Heart right ventricle (tissue), 16 donors: Measurements from ENCODE around the gene CAMK4. TPM values are rescaled to one million over a fixed set of nuclear protein-coding genes. Genes with fewer than 3 reads are reported as not detected.
"Not testable (repeated sequence)": the region's sequence is repeated elsewhere in the genome, so short reads cannot be mapped to it uniquely, and the experiment has no call there.

Experiments
- ATAC-seq, 8 donors: fragments of 200-7000 bp; cut with Tn5 transposase; one replicate each; pipeline ENCODE4 v1.9.1; 2020; ENCODE audit warnings: mild to moderate bottlenecking in 8 of 8, moderate library complexity in 8 of 8, moderate number of reproducible peaks in 1 of 8
- DNase-seq, 2 donors: peaks; one replicate each; pipeline ENCODE4 v3.0.0-alpha.2; 2020
- H3K27ac ChIP-seq, 10 donors: fragments of 200-600 bp; sonication (generic) in 2 of 10; one replicate each; pipeline versions ENCODE4 v1.5.0 to v1.8.0; 2020 to 2022; ENCODE audit warnings: mild to moderate bottlenecking in 3 of 10
- H3K27me3 ChIP-seq, 7 donors: fragments of 200-600 bp; one replicate each; pipeline ENCODE4 v1.8.0; 2021 to 2022; ENCODE audit warnings: mild to moderate bottlenecking in 2 of 7
- H3K36me3 ChIP-seq, 9 donors: fragments of 200-600 bp; sonication (generic) in 1 of 9; one replicate each; pipeline versions ENCODE4 v1.5.0 to v1.8.0; 2020 to 2022; ENCODE audit warnings: mild to moderate bottlenecking in 2 of 9
- H3K4me1 ChIP-seq, 9 donors: fragments of 200-600 bp; sonication (generic) in 1 of 9; one replicate each; pipeline versions ENCODE4 v1.5.0 to v1.8.0; 2020 to 2022; ENCODE audit warnings: mild to moderate bottlenecking in 4 of 9
- H3K4me3 ChIP-seq, 10 donors: fragments of 200-600 bp; sonication (generic) in 2 of 10; one replicate each; pipeline versions ENCODE4 v1.5.0 to v1.8.0; 2020 to 2022; ENCODE audit warnings: mild to moderate bottlenecking in 7 of 10, moderate library complexity in 2 of 10
- H3K9me3 ChIP-seq, 11 donors: fragments of 200-600 bp in 10 of 11; sonication (generic) in 2 of 11; one replicate each; pipeline versions ENCODE4 v1.5.0 to v1.8.0; 2013 to 2022; ENCODE audit warnings: mild to moderate bottlenecking in 2 of 11, control low read depth in 1 of 11, moderate library complexity in 1 of 11
- WGBS, 2 donors: extraction: QIAGEN DNeasy Blood & Tissue Kit; methylation state at CpG; one replicate each; pipeline ENCODE4 v1.1.7; 2013; ENCODE audit warnings: inconsistent platforms in 1 of 2; 5-methylcytosine and 5-hydroxymethylcytosine counted together
- intact Hi-C, 10 donors: fragments of 100-400 bp; cut with DNase I; formaldehyde crosslinking; loops; one replicate each; pipeline versions ENCODE4 v1.11.1 to v1.14.2; 2022
- polyA plus RNA-seq, 2 donors: library from polyadenylated mRNA; stranded (reverse); fragments of 200-250 nt; gene quantifications; one replicate each; pipeline ENCODE4 v1.2.3, GENCODE V29; 2013
- total RNA-seq, 10 donors: library from RNA; stranded (reverse); fragmentation: NEBNext Ultra II Directional in 3 of 10; extraction: Animal tissue kit (Norgen Biotek cat#: 25700) in 3 of 10; gene quantifications; one replicate each; pipeline versions ENCODE4 v1.2.1 to v1.2.4, GENCODE V29; 2021 to 2023
- TF ChIP-seq, protein P1 (sequence below), 9 donors: fragments of 200-600 bp; sonication (generic) in 2 of 9; IDR thresholded peaks; one replicate each; pipeline versions ENCODE4 v1.5.0 to v1.8.0; 2021 to 2022; ENCODE audit warnings: antibody characterized with exemption in 9 of 9, mild to moderate bottlenecking in 5 of 9, moderate library complexity in 1 of 9
- donor health status: Arrhythmogenic right ventricular cardiomyopathy.
- donor health status: ischemic (EF 13 %, LVEDD 7.1; RV severe dilation, severe dysfunction).
- donor health status: healthy with polysubstance abuse.
- donor health status: DM: no; HTN: yes; CAD: no.
- donor health status: DM: no; HTN: no; CAD: no.
- donor health status: ischemic (EF 25% LVEDD 6.9; RV normal size, moderate dysfunction).
- donor health status: ischemic (EF 25% LVEDD 5.7; RV mildly dilated, moderate dysfunction).
- donor health status: healthy.
- donor health status: DM: yes; HTN: yes; CAD: no.
- donor health status: Ischemic cardiomyopathy.
- donor health status: ischemic (EF 35%, LVEDD 5.7; RV mildly dilated, moderate dysfunction).
- donor health status: nonischemic (EF 11% LVEDD 7.7; RV severe dilation, severe dysfunction).
- donor health status: DM: yes; HTN: yes; CAD: no.
- donor health status: PGD.
- donor health status: ischemic (EF 29% LVEDD 5.4; RV normal size, mild dysfunction).
- donor health status: nonischemic (EF 23%, LVEDD 6.1; RV moderate dilation, normal function).

CAMK4 gene
- total and polyA plus RNA-seq, 12 donors: 0.02 to 2.0 (median 0.34) TPM; not detected in 1

DNA sequence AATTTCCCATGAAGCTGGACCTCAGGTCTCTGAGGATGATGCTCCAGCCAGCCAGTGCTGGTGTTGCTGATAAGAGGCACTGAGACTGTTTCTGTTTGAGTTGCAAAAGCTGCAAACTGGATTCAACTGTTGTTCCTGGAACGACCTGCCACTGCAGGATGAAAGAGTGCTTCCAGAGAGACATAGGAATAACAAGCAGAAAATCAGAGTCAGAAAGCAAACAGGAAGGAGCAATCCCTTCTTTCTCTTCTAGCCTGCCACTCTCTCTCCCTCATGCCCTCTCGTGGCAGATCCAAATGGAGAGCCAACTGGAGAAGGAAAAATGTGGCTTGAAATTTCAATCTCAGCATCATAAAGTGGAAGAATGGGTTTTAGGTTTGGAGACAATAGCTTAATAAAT lies 177.7 kb downstream of the CAMK4 start:
- intact Hi-C loops: no loop called here
- Histone ChIP-seq H3K4me1 (no peaks in the 10 kb centered on the region), H3K36me3 (no peaks in the 10 kb centered on the region), H3K4me3 (no peak overlapping the region), H3K27ac (no peak overlapping the region), H3K9me3 (peaks cover 0 to 4% (median 0%) of the 10 kb centered on the region in 11 donors), H3K27me3 (peaks cover 0 to 3% (median 0%) of the 10 kb centered on the region in 7 donors)
- no peak for ATAC-seq
- WGBS, 2 donors: 27 to 34% methylated on average over 2 of the region's 2 CpGs
- TF ChIP-seq, protein P1, sequence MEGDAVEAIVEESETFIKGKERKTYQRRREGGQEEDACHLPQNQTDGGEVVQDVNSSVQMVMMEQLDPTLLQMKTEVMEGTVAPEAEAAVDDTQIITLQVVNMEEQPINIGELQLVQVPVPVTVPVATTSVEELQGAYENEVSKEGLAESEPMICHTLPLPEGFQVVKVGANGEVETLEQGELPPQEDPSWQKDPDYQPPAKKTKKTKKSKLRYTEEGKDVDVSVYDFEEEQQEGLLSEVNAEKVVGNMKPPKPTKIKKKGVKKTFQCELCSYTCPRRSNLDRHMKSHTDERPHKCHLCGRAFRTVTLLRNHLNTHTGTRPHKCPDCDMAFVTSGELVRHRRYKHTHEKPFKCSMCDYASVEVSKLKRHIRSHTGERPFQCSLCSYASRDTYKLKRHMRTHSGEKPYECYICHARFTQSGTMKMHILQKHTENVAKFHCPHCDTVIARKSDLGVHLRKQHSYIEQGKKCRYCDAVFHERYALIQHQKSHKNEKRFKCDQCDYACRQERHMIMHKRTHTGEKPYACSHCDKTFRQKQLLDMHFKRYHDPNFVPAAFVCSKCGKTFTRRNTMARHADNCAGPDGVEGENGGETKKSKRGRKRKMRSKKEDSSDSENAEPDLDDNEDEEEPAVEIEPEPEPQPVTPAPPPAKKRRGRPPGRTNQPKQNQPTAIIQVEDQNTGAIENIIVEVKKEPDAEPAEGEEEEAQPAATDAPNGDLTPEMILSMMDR (IDR thresholded peaks at IDR 0.05): no peak
- DNase-seq: no peak

DNA sequence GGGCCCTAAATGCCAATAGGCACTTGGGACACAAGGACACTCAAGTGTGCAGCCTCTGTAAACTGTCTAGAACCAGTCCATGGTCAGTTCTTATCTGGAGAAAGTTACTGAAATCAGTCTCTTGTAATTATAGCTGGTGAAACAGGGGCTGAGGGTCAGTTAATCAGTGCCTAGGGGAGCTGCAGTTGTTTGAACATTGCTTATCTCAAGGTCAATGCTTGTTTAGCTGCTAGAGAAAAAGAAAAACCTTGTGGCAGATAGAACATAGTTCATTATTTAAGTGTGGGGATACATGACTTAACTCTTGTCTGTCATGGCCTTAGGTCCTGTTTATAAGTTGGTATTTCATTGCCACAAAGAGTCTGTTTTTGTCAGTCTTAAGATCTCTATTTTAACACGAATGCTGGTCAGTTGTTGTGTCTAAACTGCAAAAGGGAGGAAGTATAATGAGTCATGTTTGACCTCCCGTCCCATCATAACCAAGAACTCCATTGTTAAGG lies 180.1 kb downstream of the CAMK4 start:
- H3K4me3 ChIP-seq: no peak overlapping the region
- TF ChIP-seq, protein P1 (IDR thresholded peaks at IDR 0.05): no peak
- WGBS, 2 donors: 67 to 68% methylated on average over 2 of the region's 2 CpGs
- ATAC-seq (no peak), DNase-seq (no peak)
- peaks cover 0 to 4% (median 0%) of the 10 kb centered on the region in 11 donors for H3K9me3 ChIP-seq
- peaks cover 0 to 3% (median 0%) of the 10 kb centered on the region in 7 donors for H3K27me3 ChIP-seq
- H3K36me3 ChIP-seq: no peaks in the 10 kb centered on the region
- H3K4me1 ChIP-seq: no peaks in the 10 kb centered on the region
- H3K27ac ChIP-seq: no peak overlapping the region
- intact Hi-C loops: no loop called here

DNA sequence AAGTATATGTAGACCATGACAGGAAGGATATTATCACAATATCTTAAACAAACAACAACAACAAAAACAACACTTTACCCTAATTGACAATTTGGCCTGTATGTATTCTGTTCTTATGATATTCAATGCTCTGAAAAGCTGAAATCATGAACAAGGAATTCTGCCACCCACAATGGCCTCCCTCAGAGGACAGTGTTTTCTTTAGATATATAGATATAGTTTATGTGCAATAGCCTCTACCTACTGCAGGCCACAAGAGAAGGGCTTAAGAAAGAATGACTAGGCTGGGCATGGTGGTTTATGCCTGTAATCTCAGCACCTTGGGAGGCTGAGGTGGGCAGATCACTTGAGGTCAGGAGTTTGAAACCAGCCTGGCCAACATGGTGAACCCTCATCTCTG lies 183.4 kb downstream of the CAMK4 start:
- TF ChIP-seq, protein P1 (IDR thresholded peaks at IDR 0.05): no peak
- Histone ChIP-seq H3K36me3 (no peaks in the 10 kb centered on the region), H3K9me3 (peaks cover 0 to 2% (median 0%) of the 10 kb centered on the region in 11 donors), H3K27me3 (peaks cover 0 to 7% (median 0%) of the 10 kb centered on the region in 7 donors), H3K27ac (no peak overlapping the region), H3K4me1 (no peaks in the 10 kb centered on the region), H3K4me3 (no peak overlapping the region)
- no peak for ATAC-seq
- DNase-seq: no peak
- intact Hi-C loops: no loop called here

DNA sequence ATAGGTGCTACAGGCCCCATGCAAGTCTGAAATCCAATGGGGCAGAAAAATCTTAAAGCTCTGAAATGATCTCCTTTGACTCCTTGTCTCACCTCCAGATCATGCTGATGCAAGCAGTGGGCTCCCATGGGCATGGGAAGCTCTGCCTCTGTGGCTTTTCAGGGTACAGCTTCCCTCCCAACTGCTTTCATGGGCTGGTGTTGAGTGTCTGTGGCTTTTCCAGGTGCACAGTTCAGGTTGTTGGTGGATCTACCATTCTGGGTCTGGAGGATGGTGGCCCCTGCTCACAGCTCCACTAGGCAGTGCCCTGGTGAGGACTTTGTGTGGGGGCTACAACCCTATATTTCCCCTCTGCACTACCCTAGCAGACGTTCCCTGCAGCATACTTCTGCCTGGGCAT lies 184.6 kb downstream of the CAMK4 start:
- intact Hi-C loops: no loop called here
- ATAC-seq (no peak), DNase-seq (no peak)
- TF ChIP-seq, protein P1 (IDR thresholded peaks at IDR 0.05): no peak
- 80 to 83% methylated on average over 1 of the region's 1 CpG for WGBS, 2 donors
- no peaks in the 10 kb centered on the region for H3K4me1 ChIP-seq
- no peak overlapping the region for H3K27ac ChIP-seq
- H3K36me3 ChIP-seq: no peaks in the 10 kb centered on the region
- peaks cover 0 to 7% (median 0%) of the 10 kb centered on the region in 7 donors for H3K27me3 ChIP-seq
- H3K4me3 ChIP-seq: no peak overlapping the region
- H3K9me3 ChIP-seq: no peaks in the 10 kb centered on the region

DNA sequence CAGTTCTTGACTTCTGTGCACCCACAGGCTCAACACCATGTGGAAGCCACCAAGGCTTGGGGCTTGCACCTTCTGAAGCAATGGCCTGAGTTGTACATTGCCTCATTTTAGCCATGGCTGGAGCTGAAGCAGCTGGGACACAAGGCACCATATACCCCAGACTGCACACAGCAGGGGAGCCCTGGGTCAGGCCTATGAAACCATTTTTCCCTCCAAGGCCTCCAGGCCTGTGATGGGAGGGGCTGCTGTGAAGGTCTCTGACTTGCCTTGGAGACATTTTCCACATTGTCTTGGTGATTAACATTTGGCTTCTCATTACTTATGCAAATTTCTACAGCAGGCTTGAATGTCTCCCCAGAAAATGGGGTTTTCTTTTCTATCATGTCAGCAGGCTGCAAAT lies 185.1 kb downstream of the CAMK4 start:
- H3K27me3 ChIP-seq, DNase-seq, H3K27ac ChIP-seq, H3K4me1 ChIP-seq, H3K9me3 ChIP-seq, intact Hi-C loops, ATAC-seq, H3K4me3 ChIP-seq, H3K36me3 ChIP-seq: not testable (repeated sequence)

DNA sequence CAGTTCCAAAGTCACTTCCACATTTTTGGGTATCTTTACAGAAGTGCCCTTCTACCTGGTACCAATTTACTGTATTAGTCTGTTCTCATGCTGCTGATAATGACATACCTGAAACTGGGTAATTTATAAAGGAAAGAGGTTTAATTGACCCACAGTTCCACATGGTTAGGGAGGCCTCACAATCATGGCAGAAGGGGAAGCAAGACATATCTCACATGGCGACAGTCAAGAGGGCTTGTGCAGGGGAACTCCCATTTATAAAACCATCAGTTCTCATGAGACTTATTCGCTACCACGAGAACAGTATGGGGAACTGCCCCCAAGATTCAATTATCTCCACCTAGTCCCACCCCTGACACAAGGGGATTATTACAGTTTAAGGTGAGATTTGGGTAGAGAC lies 185.9 kb downstream of the CAMK4 start:
- ATAC-seq, H3K27ac ChIP-seq, H3K4me1 ChIP-seq: not testable (repeated sequence)

More for the DNA sequence above, 185.9 kb downstream of the CAMK4 start:
- H3K4me3 ChIP-seq, DNase-seq, H3K36me3 ChIP-seq, H3K27me3 ChIP-seq, H3K9me3 ChIP-seq, intact Hi-C loops: not testable (repeated sequence)
- 87 to 92% methylated on average over 3 of the region's 3 CpGs for WGBS, 2 donors
